Esophagus (tissue), 2 donors: ENCODE measurements around the gene RRAGD. TPM values are rescaled to one million over a fixed set of nuclear protein-coding genes. Genes with fewer than 3 reads are reported as not detected.
A peak's percentile ranks its signal among the peaks of the same experiment; 100 is the strongest.

Source experiments
- H3K27ac ChIP-seq, 2 donors: one replicate each; pipeline ENCODE4 v1.5.1; 2013; ENCODE audit warnings: low read depth in 2 of 2, mild to moderate bottlenecking in 2 of 2, inconsistent platforms in 1 of 2, low read length in 1 of 2, moderate library complexity in 1 of 2
- H3K27me3 ChIP-seq, 2 donors: one replicate each; pipeline ENCODE4 v1.6.1; 2013; ENCODE audit warnings: low read length in 2 of 2, control low read depth in 1 of 2, mild to moderate bottlenecking in 1 of 2; ENCODE audit not compliant: insufficient read depth in 2 of 2, control insufficient read depth in 1 of 2
- H3K36me3 ChIP-seq, 2 donors: one replicate each; pipeline ENCODE4 v1.6.1; 2013; ENCODE audit warnings: low read length in 1 of 2; ENCODE audit not compliant: control insufficient read depth in 2 of 2, insufficient read depth in 2 of 2
- H3K4me1 ChIP-seq, 2 donors: one replicate each; pipeline ENCODE4 v1.6.1; 2013; ENCODE audit warnings: low read length in 1 of 2; ENCODE audit not compliant: control insufficient read depth in 2 of 2, insufficient read depth in 2 of 2
- H3K4me3 ChIP-seq, 2 donors: one replicate each; pipeline ENCODE4 v1.5.1; 2013; ENCODE audit warnings: low read length in 2 of 2, mild to moderate bottlenecking in 2 of 2, low read depth in 1 of 2, moderate library complexity in 1 of 2
- H3K9me3 ChIP-seq, 2 donors: one replicate each; pipeline ENCODE4 v1.6.1; 2013; ENCODE audit warnings: mild to moderate bottlenecking in 2 of 2, low read depth in 1 of 2, low read length in 1 of 2, moderate library complexity in 1 of 2; ENCODE audit not compliant: control insufficient read depth in 2 of 2, insufficient read depth in 1 of 2
- WGBS, 2 donors: extraction: QIAGEN DNeasy Blood & Tissue Kit; methylation state at CpG; one replicate each; pipeline ENCODE4 v1.1.7; 2013; 5-methylcytosine and 5-hydroxymethylcytosine counted together
- polyA plus RNA-seq, 2 donors: library from polyadenylated mRNA; stranded (reverse); fragments of 200-250 nt; gene quantifications; one replicate each; pipeline ENCODE4 v1.2.3, GENCODE V29; 2013
- donor health status: healthy with polysubstance abuse.
- donor health status: Bipolar disorder and iron deficiency.

Gene RRAGD
- polyA plus RNA-seq, 2 donors: 14.4 to 22.4 TPM

GRCh38 chr6:89438248-89438647, 26.2 kb upstream of the RRAGD start:
- no peaks in the 10 kb centered on the region for H3K27me3 ChIP-seq
- no peak overlapping the region for H3K27ac ChIP-seq
- 78 to 85% methylated on average over 1 of the region's 1 CpG for WGBS, 2 donors
- H3K4me1 ChIP-seq: no peaks in the 10 kb centered on the region
- no peaks in the 10 kb centered on the region for H3K9me3 ChIP-seq
- no peak overlapping the region for H3K4me3 ChIP-seq
- H3K36me3 ChIP-seq: no peaks in the 10 kb centered on the region

DNA sequence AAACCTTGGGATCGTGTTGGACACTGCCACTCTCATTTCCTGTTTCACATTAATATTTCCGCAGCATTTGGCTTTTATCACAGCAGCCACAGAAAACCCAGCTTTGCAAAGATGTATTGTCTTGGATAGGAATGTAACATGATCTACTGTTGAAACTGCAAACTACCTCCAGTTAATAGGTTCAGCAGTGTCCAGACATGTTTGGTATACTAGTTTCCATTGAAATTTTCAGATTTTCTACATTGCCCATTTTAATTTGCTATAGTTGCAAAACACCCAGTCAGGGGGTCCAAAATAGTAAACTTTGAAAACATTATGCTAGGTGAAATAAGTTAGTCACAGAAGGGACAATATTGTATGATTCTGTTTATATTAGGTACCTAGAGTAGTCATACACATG, 24.2 kb upstream of the RRAGD start:
- 25 to 39% methylated on average over 2 of the region's 2 CpGs for WGBS, 2 donors
- H3K4me3 ChIP-seq: no peak overlapping the region
- no peaks in the 10 kb centered on the region for H3K36me3 ChIP-seq
- no peaks in the 10 kb centered on the region for H3K4me1 ChIP-seq
- H3K9me3 ChIP-seq: peaks cover 0 to 2% of the 10 kb centered on the region in 2 donors
- H3K27ac ChIP-seq: no peak overlapping the region
- no peaks in the 10 kb centered on the region for H3K27me3 ChIP-seq

GRCh38 chr6:89434954-89435353, 22.9 kb upstream of the RRAGD start:
- no peaks in the 10 kb centered on the region for H3K4me1 ChIP-seq
- H3K27ac ChIP-seq: no peak overlapping the region
- H3K36me3 ChIP-seq: no peaks in the 10 kb centered on the region
- H3K9me3 ChIP-seq: peaks cover 0 to 2% of the 10 kb centered on the region in 2 donors
- WGBS, 2 donors: 60 to 73% methylated on average over 4 of the region's 4 CpGs
- no peaks in the 10 kb centered on the region for H3K27me3 ChIP-seq
- no peak overlapping the region for H3K4me3 ChIP-seq

- no peaks in the 10 kb centered on the region for H3K27me3 ChIP-seq
- no peaks in the 10 kb centered on the region for H3K36me3 ChIP-seq
- no peak overlapping the region for H3K27ac ChIP-seq
- peak overlapping the region in 1 of 2 donors; percentile 83 for H3K4me3 ChIP-seq
- 76 to 79% methylated on average over 3 of the region's 3 CpGs for WGBS, 2 donors
- no peaks in the 10 kb centered on the region for H3K4me1 ChIP-seq
- H3K9me3 ChIP-seq: peaks cover 0 to 2% of the 10 kb centered on the region in 2 donors
Observed at GRCh38 chr6:89434150-89434499, 22.1 kb upstream of the RRAGD start.

DNA sequence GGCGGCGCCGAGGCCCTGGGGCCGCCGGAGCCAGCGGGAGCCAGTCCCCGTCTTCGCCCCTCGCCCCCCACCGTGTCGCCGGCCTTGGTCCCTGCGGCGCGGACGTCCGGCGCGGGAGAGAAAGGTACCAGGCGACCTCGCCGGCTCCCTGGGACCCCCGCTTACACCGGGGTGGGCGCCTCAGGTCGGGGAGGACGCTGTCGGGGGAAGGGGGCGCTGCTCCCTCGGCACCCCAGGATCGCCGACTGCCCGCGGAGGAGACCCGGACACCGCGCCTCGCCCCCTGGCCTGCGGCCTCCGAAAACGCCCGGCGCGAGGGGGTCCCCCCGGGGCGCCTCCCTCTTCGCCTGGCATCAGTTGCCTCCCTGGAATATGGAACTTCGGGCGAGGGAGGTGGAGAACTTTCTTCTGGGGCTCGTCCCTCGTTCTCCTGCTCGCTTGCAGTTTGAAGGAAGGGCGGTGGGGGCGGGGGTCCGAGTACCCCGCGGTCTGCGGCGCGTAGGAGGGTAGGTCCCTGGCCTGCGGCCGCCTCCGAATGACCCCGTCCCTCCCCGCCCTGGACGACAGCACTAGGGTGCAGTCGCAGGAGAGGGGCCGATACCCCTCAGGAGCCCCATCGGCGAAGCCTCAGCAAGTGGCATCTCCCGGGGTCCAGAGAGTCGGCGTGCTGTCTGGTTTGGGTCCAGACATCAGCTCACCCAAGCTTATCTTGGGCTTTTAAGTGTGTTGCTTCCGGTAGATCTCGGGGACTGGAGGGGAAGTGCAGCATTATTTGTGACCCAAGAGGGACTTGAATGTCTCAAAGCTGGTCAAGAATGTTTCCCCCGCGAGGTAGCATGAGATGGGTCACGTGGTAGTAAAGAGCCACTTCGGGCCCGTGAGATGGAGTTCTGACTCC, 21.4 kb upstream of the RRAGD start:
- Histone ChIP-seq H3K4me1 (no peaks in the 10 kb centered on the region), H3K4me3 (peak overlapping the region; percentile 83 to 85), H3K9me3 (peaks cover 0 to 2% of the 10 kb centered on the region in 2 donors), H3K27me3 (no peaks in the 10 kb centered on the region), H3K27ac (no peak overlapping the region), H3K36me3 (no peaks in the 10 kb centered on the region)
- WGBS, 2 donors: 2% methylated on average over 51 to 80 of the region's 80 CpGs

DNA sequence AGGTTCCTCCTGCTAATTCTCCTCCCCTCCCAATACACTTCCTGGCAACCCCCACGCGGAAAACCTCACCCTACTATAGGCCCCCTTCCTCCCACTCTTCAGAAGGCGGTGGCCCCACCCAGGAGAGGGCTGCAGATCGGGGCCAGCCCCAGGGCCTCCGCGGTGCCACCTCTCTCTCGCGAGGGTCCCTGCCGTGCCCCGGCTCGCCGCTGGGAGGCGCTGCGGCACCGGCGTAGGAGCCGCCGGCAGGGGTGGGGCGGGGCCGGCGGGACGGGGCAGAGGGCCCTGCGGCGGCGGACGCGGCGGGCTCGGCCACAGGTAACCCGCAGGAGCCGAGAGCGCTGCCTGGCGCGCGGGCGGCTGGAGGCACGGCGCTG, 20.8 kb upstream of the RRAGD start, which contains the start of gene ANKRD6:
ANKRD6 (plus strand) TSS at position 278 of the 377 bp plus-strand sequence. CDS start 133,825 bp downstream, outside the sequence.
- peaks cover 0 to 2% of the 10 kb centered on the region in 2 donors for H3K9me3 ChIP-seq
- H3K27ac ChIP-seq: no peak within 1 kb of the TSS
- H3K4me3 ChIP-seq: peak within 1 kb of the TSS; percentile 83 to 85
- H3K36me3 ChIP-seq: no peaks in the 10 kb centered on the region
- WGBS, 2 donors: 1% methylated on average over 37 to 38 of the region's 38 CpGs
- no peaks in the 10 kb centered on the region for H3K27me3 ChIP-seq
- no peaks in the 10 kb centered on the region for H3K4me1 ChIP-seq

- Histone ChIP-seq H3K36me3 (no peaks in the 10 kb centered on the region), H3K27me3 (no peaks in the 10 kb centered on the region), H3K4me1 (no peaks in the 10 kb centered on the region), H3K9me3 (peaks cover 0 to 2% of the 10 kb centered on the region in 2 donors), H3K27ac (no peak overlapping the region), H3K4me3 (no peak overlapping the region)
- 43 to 49% methylated on average over 7 of the region's 7 CpGs for WGBS, 2 donors
Observed at GRCh38 chr6:89430201-89430962, 18.3 kb upstream of the RRAGD start.

- 90 to 91% methylated on average over 1 of the region's 1 CpG for WGBS, 2 donors
- Histone ChIP-seq H3K36me3 (no peaks in the 10 kb centered on the region), H3K9me3 (no peaks in the 10 kb centered on the region), H3K27me3 (no peaks in the 10 kb centered on the region), H3K27ac (no peak overlapping the region), H3K4me3 (no peak overlapping the region), H3K4me1 (peaks cover 2 to 9% of the 10 kb centered on the region in 2 donors)
Observed at GRCh38 chr6:89416796-89417195, 4.7 kb upstream of the RRAGD start.

GRCh38 chr6:89415185-89415584, 3.1 kb upstream of the RRAGD start:
- H3K27ac ChIP-seq: no peak overlapping the region
- no peaks in the 10 kb centered on the region for H3K36me3 ChIP-seq
- 94 to 95% methylated on average over 2 of the region's 2 CpGs for WGBS, 2 donors
- H3K4me1 ChIP-seq: peaks cover 2 to 9% of the 10 kb centered on the region in 2 donors
- no peaks in the 10 kb centered on the region for H3K9me3 ChIP-seq
- H3K27me3 ChIP-seq: no peaks in the 10 kb centered on the region
- H3K4me3 ChIP-seq: no peak overlapping the region
